SK-N-MC (cell line): ENCODE measurements around the gene CPSF2.

Source experiments
- EZH2 ChIP-seq: fragments of 200-600 bp; sonication (generic); IDR thresholded peaks from one replicate; pipeline ENCODE4 v1.6.1; 2017; ENCODE audit warnings: antibody characterized with exemption
- FOXP2 ChIP-seq: optimal IDR thresholded peaks from 2 replicates; pipeline ENCODE3; 2011; ENCODE audit warnings: mild to moderate bottlenecking, moderate library complexity; ENCODE audit not compliant: insufficient read depth; ENCODE audit errors: extremely low read length, control extremely low read depth
- POLR2AphosphoS5 ChIP-seq: IDR thresholded peaks from 2 replicates; pipeline ENCODE4 v1.6.1; 2012; ENCODE audit warnings: mild to moderate bottlenecking, low read depth, low read length, borderline replicate concordance

DNA sequence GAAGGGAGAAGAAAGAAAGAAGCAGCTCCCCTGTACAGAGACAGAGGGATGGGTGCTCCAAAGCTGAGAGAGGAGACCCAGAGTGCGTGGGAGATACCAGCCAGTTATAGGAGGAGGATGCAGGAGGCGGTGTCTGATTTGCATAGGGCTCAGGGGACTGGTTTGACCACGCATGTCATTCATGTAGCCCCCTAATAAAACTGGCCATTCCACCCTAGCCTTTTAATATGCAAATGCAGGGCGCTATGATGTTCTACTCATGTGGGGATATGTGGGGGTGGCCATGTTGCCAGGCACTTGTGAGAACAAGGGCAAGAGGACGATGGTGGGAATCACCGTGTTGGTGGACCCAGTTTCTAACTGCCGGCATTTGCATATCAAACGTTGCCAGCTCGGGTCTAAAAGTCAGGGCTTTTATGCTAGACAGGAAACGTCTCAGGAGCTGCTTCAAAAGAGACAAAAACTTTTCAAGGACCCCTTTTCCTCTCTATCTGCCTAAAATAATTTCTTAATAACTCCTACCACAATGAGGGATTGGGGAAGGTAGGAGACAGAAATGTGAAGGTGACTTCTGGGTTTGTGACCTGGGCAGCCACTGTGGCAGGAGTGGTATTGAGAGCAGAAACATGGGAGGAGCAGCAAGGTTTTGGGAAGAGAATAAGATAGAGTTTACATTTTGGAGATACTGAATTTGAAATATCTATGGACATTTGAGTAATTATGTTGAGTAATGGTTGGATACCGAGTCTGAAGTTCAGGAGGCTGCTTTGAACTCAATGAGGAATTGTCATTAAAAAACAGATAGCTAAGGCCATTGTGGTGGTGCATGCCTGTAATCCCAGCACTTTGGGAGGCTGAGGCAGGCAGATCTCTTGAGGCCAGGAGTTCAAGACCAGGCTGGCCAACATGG lies 13.2 kb upstream of the CPSF2 start:
- no peak for TF ChIP-seq EZH2
- no peak for TF ChIP-seq POLR2AphosphoS5
- TF ChIP-seq FOXP2 = no peak
